HG03565 (cell line): Measurements from ENCODE around the gene GALNT14.

ENCODE experiments used
- ATAC-seq: cut with Tn5 transposase; IDR thresholded peaks from one replicate; pipeline ENCODE4 v1.9.1; 2021; ENCODE audit warnings: mild to moderate bottlenecking, moderate library complexity; ENCODE audit not compliant: unreplicated experiment

Gene GALNT14

DNA sequence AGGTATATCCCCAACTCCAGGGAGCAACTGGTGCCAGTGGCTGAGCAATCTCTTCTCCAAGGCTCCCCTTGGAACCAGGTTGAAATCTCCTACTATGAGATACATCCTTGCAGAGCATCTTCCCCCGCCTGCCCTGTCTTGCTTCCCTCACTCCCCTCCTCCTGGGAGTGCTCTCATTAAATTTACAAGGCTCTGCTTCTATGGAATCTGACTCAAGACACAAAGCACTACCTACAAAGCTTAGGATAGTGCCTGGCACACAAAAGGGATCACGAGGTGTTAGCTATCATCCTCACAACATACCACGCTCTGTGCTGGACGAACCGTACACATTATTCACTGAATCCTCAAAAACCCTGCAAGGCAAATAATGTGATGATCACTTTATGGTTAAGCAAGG is 121.6 kb downstream of the GALNT14 start:
- ATAC-seq, result no peak

DNA sequence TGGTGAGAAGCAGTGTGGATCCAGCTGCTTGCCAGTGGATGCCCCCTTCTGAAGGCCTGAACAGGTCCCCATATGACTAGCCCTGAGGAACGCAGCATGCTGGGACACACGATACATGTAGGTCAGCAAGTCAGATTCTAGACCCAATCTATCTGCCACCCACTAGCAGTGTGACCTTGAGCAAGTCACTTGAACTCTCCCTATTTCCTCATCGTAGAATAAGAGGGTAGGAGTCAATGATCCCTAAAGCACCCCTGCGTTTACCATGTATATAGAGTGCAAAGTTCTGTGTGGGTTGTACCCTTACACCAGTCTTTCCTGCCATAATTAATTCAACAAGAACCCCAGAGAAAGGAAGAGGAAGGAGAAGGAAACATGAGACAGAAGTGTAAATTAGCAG is 123.7 kb downstream of the GALNT14 start:
- ATAC-seq, result no peak

DNA sequence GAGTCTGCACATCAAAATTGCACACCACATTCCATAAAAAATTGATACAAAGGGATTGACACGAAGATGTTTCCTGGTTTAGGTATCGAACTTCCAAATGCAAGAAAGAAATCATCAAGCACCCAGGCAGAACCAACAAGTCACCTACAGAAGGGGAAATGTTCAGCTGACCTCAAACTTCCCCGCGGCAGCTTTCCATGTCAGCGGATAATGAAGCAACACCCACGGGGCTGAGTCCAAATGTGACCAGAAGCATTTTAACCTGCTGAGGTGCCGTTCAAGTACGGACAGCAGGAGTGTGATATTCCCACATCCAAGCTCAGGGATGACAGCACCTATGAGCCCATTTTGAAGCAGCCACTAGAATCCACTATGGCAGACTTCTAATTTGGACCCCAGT is 124.9 kb downstream of the GALNT14 start:
- no peak for ATAC-seq

DNA sequence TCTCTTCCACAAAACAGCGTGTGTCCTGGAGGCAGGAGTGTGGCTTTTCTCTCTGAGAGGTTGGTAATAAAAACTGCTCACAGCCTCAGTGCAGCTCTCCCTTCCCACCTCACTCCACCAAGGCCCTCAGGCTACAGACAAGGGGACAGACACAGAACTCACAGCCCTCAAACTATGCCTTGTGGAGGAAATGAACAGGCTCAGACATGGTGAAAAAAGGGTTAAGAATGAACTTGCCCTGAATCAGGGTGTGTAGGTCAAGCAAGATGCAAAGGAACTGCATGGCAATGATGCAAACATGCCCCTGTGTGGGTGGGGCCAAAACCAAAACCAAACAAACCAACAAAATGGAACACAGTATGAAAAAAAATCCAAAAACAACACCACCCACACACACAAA is 125.8 kb downstream of the GALNT14 start:
- no peak for ATAC-seq

- no peak for ATAC-seq
Observed at GRCh38 chr2:31011587-31011986, 126.7 kb downstream of the GALNT14 start.

- ATAC-seq, result no peak
Observed at GRCh38 chr2:31008561-31009114, 129.6 kb downstream of the GALNT14 start.

GRCh38 chr2:31004257-31004656 is 134.0 kb downstream of the GALNT14 start:
- ATAC-seq, result no peak

DNA sequence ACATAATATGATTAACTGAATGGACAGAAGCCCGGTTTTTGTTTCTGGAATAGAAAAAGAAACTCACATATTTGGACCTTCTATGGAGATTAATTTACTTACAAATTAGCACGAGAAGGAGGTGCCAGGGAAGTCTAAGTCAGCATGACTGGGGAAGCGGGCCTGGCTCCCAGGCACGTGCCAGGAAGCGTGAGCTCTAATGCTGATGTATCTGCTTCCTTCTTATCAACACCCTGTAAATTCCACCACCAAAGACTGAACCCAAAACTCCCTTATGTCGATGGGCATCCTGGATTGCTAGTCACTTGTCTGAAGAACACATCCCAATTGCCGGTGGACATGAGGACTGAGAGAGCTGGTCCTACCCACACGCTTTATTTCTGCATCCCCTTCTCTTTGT is 134.5 kb downstream of the GALNT14 start:
- no peak for ATAC-seq

GRCh38 chr2:31002537-31003150 is 135.6 kb downstream of the GALNT14 start:
- ATAC-seq, result no peak

DNA sequence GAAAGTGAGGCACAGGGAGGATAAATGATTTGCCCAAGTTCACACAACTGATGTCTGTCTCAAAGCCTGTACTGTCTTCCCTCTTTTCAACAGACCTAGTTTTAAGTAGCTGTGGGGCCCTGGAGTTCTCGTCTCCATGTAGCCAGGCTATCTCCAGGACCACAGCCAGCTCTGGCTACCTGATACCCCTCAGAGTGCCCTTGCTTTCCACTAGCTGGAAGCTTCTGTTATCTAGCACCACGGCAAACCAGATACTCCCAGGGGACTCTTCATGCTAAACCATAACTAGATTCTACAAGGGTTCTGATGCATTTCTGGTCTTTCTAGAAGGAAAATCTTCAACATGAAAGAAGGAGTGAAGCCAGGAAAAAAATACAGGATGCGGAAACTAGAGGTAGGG is 137.3 kb downstream of the GALNT14 start:
- no peak for ATAC-seq

- no peak for ATAC-seq
Observed at GRCh38 chr2:30998672-30999071, 139.6 kb downstream of the GALNT14 start.

GRCh38 chr2:30997979-30998378 is 140.3 kb downstream of the GALNT14 start:
- ATAC-seq, result no peak

GRCh38 chr2:30994227-30995056 is 143.8 kb downstream of the GALNT14 start:
- ATAC-seq, result no peak

DNA sequence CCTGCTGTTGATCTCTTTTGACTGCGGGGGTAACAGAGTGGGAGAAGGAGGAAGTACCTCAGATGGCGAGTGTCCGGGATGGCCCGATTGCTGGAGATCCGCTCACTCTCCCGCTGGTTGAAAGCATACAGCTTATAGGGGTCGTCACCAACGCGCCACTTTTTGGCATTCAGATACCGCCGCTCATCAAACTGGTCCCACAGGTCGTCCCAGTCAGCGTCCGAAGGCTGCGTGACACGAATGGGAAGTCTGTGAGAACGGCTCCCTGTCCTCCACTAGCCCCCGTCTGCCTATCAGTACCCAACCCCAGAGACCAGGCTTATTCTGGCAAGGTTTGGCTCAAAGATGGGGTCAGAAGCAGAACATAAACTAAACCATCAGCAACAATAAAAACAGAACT is 145.5 kb downstream of the GALNT14 start:
- ATAC-seq, result no peak

- no peak for ATAC-seq
Observed at GRCh38 chr2:30990671-30991070, 147.6 kb downstream of the GALNT14 start.

GRCh38 chr2:30990176-30990575 is 148.1 kb downstream of the GALNT14 start:
- ATAC-seq, result no peak

- no peak for ATAC-seq
Observed at GRCh38 chr2:30989746-30990145, 148.5 kb downstream of the GALNT14 start.

DNA sequence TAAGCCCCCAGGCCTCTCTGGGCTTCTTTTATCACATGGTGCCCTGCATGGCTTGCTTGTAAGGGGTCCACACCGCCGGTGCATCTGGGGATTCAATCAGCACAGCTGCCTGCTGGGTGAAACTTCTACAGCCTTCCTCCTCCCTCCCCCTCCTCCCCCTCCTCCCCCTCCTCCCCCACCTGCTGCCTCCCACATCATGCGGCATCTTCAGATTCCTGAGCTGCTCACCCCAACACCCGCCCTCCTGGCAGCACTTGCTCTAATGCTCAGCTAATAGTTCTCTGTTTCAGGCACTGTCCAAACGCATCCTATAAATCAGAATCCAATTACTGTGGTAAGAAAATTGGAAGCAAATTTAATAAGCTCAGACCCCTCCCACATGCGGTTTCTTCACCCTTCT is 150.7 kb downstream of the GALNT14 start:
- no peak for ATAC-seq

DNA sequence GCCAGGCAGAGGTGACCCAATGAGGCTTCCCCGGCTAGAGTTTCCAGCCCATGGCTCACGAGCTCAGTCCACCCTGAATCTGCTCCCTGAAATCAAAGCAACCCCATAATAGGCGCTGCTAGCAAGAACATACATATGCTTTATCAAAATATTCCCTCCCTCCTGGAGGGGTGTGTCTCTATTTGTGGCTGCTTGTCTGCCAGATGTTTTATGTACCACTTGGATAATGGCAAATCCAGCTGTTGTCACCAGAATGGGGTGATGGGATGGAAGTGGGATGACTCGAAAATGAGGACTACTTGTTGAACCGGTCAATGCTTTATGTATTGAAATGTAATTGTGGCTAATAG is 152.0 kb downstream of the GALNT14 start:
- no peak for ATAC-seq

GRCh38 chr2:30985493-30986230 is 152.6 kb downstream of the GALNT14 start:
- no peak for ATAC-seq

GRCh38 chr2:30984148-30984547 is 154.1 kb downstream of the GALNT14 start:
- ATAC-seq, result no peak

DNA sequence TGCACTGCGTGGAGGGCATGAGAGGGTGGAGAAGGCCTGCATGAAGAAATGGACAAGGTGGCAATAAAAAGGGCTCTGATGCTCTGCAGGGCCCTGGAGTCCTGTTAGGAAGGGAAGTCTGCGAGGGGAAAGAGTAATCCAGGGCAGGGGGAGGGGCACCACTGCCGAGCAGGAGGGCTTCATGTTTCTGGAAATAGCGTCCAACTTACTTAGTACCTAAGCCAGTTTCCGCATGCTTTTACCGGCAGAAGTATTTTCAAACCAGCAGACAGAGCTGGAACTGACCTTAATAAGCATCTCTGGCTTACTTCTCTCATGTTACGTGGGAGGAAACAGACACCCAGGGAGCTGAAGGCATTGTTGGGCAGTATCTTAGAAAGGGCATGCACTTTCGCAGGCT is 156.7 kb downstream of the GALNT14 start:
- ATAC-seq, result no peak
